GM18858 (cell line): ENCODE results near the gene CALCR.
"Not testable (repeated sequence)": the region's sequence is repeated elsewhere in the genome, so short reads cannot be mapped to it uniquely, and the experiment has no call there.

Source experiments
- ATAC-seq: cut with Tn5 transposase; IDR thresholded peaks from one replicate; pipeline ENCODE4 v1.9.1; 2021; ENCODE audit not compliant: unreplicated experiment

Gene CALCR

DNA sequence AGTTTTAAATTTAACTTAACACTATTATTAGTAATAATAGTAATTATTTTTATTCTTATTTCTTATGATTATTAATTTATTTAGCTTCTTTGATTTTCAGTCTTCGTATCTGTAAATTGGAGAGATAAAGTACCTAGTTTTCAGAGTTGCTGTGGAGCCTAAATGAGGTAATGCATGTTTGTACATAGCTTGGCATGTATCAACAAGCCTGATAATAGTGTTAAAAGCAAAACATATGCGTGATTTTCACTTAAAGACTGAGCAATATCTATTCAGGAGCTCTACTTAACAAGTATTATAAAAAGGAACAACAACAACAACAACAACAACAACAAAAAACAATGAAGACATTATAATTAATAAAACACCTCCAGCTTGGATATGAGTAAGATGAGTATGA is 12.4 kb downstream of the CALCR start:
- no peak for ATAC-seq

DNA sequence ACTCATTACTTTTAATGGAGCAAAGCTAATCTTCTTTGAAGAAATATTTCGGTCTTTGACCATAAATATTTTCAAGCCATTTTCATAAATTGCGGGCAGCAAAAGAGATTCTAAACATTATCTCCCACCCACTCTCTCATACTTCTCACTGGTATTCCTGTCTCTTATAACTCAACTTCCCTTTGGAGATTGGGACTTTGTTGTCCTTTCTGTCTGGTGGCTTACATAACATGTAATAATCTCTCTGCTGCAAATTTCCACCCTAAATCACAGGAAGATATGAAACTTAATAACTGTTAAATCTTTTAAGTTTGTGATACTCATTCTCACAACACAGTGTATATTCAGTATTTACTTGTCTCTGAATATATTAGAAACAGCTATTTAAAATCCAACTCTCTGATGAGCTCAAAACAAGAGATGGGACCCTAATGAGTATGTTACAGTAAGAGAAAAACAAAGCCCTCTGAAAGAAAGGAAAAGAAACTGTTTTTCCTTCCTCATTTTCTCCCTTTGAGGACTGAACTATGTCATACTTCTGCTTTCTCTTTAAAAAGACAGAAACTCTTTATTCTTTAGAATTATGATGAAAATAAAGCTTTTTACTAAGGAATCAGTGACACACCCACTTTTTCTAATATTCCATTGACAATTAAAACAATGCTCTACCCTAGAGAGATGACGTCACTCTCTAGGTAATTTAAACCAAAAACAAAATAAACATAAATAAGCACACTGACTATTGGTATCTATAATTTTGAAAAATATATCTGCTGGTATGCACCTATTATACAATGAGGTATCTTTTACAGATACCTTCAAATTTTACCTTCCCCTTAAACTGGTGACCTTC is 14.7 kb downstream of the CALCR start:
- no peak for ATAC-seq

DNA sequence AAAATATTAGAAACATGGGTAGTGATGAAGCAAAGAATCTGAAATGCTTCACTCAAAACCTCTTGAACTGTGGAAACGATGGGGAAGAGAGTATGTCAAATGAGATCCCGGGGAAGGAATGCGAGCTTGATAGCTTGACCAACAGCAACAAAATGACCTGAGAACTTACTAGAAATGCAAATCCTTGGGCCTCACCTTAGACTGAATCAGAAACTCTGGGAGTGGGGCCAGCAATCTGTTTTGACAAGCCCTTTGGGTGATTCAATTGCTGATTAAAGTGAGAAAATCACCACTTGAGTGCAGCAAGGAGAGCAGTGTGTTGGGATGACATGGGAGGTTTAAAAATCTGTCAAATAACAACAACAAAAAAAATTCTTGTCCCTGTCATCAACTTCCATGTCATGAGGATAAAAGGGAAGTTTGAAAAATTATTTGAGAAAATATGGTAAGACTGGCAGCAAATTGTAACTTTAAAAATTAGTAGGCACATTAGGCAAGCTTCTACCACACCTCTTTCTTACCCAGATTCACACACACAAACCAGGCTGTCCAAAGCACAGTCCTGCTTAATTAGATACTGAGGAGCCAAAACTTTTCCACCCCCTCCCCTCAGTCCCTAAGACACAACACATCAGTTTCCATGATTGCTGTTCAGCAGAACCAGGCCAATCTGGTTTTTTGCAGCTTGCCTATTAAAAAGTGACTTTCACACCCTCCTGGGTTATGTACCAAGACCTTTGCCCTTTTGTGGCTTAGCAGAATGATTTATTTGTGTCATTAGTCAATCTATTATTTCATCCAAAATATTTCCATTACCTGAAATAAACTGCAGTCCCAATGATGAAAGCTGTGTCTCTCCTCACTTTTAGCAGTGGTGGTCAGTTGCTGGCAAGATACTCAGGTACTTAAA is 15.6 kb downstream of the CALCR start:
- no peak for ATAC-seq

DNA sequence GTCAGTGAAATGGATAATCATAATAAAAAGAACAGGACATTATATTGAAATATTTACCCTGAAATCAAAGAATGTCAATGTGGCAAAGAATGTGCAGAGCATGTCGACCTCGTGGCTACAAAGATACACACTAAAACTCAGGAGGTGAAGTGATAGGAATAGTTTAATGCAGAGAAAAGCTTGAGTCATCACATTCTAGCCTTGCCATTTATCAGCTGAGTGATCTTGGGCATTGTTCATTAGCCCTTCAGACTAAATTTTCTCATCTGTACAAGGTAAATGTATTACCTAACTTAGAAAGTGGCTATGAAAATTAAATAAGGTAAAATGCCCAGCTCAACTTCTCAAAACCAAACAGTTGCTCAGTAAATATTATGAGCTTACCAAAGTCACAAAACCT is 22.6 kb downstream of the CALCR start:
- ATAC-seq: no peak

DNA sequence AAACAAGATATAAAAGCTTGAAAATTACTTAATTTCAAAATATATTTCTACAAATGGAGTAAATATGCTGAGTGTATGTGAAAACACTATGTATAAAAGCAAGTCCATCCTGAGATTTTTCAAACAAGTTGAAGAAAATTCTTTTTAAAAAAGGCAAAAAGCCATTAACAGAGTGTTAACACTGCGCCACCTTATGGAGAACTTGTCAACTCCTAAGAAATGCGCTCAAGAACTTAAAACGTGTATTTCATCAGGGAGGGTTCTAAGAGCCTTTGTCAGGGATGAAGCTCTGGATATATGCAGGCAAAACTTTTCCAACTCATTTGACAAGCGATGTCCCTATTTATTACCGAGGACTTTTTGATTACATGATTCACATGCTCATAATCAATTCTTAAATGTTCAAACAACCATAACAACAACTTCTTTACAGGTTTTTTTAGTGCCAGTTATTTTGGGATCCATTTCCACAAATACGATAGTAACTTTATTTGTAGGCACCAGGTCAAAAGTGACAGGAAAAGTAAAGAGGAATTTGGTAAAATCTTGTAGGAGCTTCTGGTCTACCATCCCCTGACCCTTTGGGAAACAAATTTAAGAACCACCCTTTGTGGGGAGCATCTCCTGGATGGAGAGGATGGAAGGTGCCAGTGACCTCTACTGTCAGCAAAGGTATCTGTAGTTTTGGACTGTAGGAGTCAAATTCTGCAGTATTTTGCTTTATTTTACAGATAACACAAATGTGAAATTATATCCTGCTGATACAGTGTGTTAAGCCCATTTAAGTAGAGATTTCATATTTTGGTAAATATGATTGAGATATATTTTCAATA is 23.2 kb downstream of the CALCR start:
- ATAC-seq: no peak

DNA sequence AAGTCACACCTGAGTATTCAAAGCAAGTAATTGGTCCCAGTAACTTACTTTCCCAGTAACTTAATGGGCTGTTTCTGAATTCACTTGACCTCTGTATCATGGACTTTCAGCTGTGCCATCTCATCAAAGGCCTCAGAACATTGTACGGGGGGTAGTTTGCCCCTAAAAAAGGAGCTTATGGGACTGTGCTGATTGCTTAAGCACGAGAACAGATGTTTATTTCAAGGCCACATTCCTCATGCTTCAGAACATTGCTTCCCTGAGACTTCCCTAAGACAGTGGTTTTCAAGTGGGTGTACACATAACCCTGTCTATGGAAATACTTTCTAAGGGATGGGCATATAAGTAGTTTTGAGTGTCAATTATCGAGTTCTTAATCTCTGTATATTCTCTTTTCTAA is 26.8 kb downstream of the CALCR start:
- no peak for ATAC-seq

DNA sequence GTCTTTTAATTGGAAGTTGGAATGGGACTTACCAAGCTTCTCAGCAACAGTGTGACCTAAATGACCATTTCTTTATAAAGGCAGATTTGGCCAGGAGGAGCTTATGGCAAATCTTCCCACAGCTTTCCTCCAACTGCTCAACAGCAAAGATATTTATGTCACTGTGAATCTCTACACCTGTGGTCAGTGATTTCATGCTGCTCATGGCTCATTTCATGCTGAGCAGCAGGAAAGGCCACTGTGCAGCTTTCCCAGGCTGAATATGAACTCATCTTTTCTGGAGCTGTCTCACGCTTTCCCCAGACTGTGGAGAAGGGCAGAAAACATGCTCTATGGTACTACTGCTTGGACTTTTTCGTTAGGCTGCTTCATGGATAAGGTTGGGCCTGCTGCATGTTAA is 29.8 kb downstream of the CALCR start:
- no peak for ATAC-seq

DNA sequence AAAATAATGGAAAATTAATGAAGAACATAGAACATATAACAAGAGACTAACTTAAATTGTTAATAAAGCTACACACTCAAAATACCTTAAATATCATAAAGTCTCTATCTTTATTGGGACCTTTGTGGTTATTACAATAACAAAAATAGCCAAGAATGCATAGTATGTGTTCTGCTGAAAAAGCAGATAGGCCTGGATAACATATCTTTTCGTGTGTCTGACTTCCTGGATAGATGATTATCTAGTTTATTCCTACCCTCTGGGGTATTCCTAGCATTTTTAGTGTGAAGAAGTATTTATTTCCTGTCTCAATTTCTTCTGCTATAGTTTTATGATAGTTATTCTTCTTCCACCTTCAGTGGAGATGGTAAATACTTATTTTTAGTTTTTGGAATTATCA is 36.5 kb downstream of the CALCR start:
- ATAC-seq: no peak

DNA sequence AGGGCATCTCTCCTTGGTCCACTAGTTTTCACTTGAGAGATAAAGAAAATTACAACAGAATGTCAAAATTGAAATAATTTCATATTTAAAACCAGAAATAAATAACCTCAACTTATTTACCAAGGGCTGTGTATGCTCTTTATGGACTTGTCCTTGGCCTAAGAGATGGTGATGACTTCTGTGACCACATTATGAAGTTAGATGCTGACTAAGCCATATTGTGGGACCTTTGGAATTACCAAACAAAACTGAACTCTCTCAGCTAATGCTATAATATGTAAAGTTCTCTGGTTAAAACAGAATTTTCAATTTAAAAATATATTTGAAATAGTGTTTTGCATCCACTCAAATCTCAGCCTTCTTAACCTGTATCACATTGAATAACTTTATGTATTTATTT is 38.9 kb downstream of the CALCR start:
- ATAC-seq: no peak

DNA sequence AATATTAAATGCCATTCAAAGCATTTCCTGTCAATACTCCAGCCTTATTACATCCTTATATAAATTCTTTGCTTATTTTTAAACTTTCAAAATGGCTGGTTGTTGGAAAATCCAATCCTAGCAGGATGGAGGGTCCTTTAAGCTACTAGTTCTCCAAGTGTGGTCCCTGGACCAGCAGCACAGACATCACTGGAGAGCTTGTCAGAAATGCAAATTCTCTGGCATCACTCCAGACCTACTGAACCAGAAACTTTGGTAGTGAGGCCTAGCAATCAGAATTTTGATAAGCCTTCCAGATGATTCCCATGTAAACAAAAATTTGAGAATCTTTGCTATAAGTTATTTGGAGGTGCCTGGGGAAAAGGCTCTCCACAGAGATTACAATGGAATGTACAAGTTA is 43.8 kb downstream of the CALCR start:
- ATAC-seq: no peak

DNA sequence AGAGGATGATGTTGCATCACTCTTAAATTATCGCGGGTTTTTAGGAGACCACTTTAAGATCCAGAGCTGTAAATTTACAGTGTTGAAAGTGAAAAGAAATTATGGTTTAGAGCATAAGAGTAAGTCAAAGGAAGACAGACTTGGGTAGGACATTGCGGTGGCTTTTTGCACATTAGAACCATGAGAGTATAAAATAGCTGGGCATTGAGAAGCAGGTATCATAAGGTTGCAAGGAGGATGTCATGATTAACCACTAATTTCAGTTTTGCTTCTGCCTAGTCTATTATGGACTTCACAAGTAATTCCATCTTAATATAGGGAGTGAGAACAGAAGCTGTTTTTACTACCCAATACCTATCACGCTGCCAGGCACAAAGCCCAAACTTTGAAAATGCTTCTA is 57.7 kb downstream of the CALCR start:
- no peak for ATAC-seq

DNA sequence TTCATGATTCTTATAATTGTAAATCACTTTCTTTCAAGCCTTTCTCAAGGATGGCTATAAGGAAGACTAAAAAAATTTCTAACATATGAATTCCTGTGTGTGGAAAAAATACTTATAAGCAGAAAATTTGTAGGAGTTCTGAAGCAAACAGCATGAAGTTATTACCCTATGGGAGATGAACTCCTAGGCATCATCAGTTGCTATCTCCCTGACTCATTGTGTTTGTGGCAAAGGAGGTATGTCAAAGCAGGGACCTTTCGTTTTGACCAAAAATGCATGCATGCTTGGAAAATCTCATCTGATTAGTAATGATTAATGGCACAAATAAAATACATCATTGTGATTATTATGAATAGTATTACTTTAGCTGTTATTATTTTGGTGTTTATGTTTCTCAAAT is 59.4 kb downstream of the CALCR start:
- ATAC-seq: no peak

GRCh38 chr7:93509303-93509702 is 65.2 kb downstream of the CALCR start:
- ATAC-seq: no peak

DNA sequence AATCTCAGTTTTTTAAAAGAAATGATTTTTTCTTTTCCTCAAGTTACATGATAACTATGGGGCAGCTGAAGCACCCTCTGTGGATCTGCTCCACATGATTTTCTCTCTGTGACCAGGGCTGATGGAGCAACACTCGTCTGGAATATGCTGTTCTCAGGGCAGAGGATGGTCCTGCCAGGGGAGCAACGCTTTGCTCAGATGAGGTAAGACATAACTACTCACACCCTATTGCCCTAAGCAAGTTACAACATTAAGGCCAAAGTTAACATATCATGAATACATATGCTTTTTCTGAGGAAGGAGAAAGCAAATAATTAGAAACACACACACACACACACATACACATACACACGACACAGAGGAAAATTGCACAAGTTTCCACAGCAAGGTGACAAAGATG is 71.4 kb downstream of the CALCR start:
- no peak for ATAC-seq

- ATAC-seq: not testable (repeated sequence)
Measured at GRCh38 chr7:93491860-93492259, 82.7 kb downstream of the CALCR start.

DNA sequence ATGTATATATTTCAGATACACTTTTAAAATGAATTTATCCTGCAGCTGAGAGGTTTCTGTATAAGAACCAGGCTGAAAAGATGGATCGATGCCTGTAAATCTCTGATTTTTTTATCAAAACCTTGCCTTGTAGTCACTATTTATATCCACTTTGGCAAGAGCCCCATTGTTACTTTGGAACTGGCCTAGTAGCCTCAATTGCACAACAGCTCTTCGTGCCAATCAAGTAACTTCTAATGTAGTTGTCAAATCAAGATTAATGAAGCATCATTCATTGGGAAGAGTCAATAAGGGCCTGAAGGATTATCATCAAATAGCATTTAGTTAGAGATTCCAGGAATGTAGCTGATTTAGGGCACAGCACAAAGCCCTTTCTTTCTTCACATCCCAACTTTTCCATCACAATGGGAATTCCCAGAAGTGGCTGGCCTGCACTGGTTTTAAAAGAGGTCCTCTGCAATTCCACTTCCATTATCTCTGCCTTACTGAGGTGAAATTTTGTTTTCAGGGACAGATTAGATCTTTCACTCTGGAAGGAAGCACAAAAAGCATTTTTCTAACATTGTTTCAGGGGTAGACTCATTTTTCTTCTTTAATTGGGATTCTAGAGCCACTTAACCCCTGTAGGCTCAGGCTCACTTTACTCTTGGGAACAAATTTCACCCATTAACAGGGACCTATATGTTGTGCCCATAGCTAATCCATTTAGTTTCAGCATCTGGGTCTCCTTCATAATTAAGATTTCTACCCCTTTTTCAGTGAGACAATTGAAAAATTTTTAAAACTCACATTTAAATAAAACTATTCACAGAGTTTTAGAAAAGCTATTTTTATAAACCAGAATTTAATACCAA is 97.8 kb downstream of the CALCR start:
- no peak for ATAC-seq

- ATAC-seq: no peak
Measured at GRCh38 chr7:93475811-93476210, 98.7 kb downstream of the CALCR start.

GRCh38 chr7:93471456-93471855 is 103.1 kb downstream of the CALCR start:
- ATAC-seq: no peak

DNA sequence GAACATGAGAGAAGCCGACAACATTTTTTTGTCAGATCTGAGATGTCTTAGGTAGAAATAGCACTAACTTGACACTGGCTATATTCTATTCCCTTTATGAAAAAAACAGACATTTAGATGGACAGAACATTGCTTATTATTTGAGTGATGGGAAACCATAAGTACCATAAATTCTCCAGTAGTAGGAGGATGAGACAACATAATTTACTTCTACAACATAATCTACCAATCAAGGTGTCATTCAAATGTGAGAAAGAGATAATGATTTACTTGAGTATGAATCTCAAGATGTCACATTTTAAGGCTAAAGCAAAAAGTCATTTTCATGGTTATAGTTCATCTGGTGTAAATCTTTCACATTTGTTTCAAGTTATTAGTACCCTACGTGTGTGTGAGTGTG is 110.8 kb downstream of the CALCR start:
- no peak for ATAC-seq

DNA sequence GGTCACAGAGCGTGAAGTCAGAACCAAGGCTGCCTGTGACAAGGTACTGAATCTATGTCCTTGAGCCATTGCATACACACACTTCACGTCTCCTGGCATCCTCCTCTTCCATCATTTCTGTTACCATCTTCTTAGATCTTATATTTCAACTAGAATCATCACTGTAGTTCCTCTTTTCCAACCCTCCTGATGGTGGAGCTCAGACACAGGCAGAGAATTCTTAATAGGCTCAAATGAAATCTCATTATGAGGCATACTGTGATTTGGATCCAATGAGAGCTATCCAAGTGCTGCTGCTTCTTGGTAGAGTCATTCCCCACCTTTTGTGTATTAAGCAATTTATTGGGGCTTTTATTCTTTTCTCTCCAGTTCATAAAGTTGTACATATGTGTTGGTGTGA is 113.2 kb downstream of the CALCR start:
- no peak for ATAC-seq
